ENCODE results near the gene ERBB4.

DNA sequence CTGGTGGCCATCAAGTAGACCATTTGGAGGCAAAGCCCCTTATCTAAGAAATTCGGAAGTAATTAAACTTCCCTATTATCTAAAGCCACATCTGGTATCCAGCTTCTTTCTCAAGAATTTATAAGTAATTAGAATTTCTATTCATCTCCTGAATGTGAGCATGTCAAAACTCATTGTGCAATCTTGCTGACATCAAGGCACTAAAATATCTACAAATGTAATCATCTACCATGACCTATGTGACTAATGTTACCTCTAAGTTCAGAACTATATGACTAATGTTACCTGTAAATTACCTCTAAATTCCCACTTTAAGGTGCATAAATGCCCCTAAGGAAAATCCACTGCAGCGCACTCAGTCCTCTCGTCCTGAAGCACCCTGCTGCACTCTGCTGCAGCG lies 1209.2 kb downstream of the ERBB4 start:
- TF ChIP-seq, protein P1, sequence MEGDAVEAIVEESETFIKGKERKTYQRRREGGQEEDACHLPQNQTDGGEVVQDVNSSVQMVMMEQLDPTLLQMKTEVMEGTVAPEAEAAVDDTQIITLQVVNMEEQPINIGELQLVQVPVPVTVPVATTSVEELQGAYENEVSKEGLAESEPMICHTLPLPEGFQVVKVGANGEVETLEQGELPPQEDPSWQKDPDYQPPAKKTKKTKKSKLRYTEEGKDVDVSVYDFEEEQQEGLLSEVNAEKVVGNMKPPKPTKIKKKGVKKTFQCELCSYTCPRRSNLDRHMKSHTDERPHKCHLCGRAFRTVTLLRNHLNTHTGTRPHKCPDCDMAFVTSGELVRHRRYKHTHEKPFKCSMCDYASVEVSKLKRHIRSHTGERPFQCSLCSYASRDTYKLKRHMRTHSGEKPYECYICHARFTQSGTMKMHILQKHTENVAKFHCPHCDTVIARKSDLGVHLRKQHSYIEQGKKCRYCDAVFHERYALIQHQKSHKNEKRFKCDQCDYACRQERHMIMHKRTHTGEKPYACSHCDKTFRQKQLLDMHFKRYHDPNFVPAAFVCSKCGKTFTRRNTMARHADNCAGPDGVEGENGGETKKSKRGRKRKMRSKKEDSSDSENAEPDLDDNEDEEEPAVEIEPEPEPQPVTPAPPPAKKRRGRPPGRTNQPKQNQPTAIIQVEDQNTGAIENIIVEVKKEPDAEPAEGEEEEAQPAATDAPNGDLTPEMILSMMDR (IDR thresholded peaks at IDR 0.05) = no peak
- TF ChIP-seq MAX (IDR thresholded peaks at IDR 0.05) = no peak
- TF ChIP-seq NFE2L2 (conservative IDR thresholded peaks at IDR 0.05; ENCODE audit: low read length) = no peak
- no peak for TF ChIP-seq ELK1 (IDR thresholded peaks at IDR 0.05; ENCODE audit: low read depth, low read length)
- no peak for TF ChIP-seq BHLHE40 (IDR thresholded peaks at IDR 0.05; ENCODE audit: low read depth, low read length)
- TF ChIP-seq EP300 (IDR thresholded peaks at IDR 0.05) = no peak
- TF ChIP-seq ZFP36 (IDR thresholded peaks at IDR 0.05; ENCODE audit: borderline replicate concordance, partially characterized antibody) = no peak
